Measurements from ENCODE around the gene EEIG1. TPM values are rescaled to one million over a fixed set of nuclear protein-coding genes. Genes with fewer than 3 reads are reported as not detected.

EEIG1 gene
- total RNA-seq, 2 experiments from 2014 or later = 56.2 to 58.4 TPM

- no peaks in the 10 kb centered on the region for H3K9me3 Mint-ChIP-seq (ENCODE audit: low read depth)
- intact Hi-C loops (cut with DNase I, micrococcal nuclease) = no loop called here
- DNase-seq = no peak
- ChIA-PET POLR2A (interaction anchor here (0.6 to 1.3 kb wide), 4 partner anchors 11 to 130 kb away, joined by 3 to 8 read pairs (median 4); no protein-coding TSS in a partner anchor), CTCF (interaction anchor here (0.6 to 8.1 kb wide), 12 partner anchors 8 to 153 kb away, joined by 3 to 55 read pairs (median 4); no protein-coding TSS in a partner anchor)
- peaks cover 23% of the 10 kb centered on the region for H3K36me3 Mint-ChIP-seq (ENCODE audit: low read depth)
- no peak for ATAC-seq
- H3K4me3 Mint-ChIP-seq = peak overlapping the region; percentile 97
- peak overlapping the region; percentile 89 for H3K27ac Mint-ChIP-seq
- H3K27me3 Mint-ChIP-seq = no peaks in the 10 kb centered on the region
- peaks cover 68% of the 10 kb centered on the region for H3K4me1 Mint-ChIP-seq
These were observed 5.1 kb downstream of the EEIG1 start for GRCh38 chr9:127975376-127976315.

- Mint-ChIP-seq H3K9me3 (ENCODE audit: low read depth) (no peaks in the 10 kb centered on the region), H3K27me3 (no peaks in the 10 kb centered on the region), H3K27ac (peak overlapping the region; percentile 96), H3K4me3 (peak overlapping the region; percentile 97), H3K36me3 (ENCODE audit: low read depth) (peaks cover 24% of the 10 kb centered on the region), H3K4me1 (peaks cover 77% of the 10 kb centered on the region)
- DNase-seq = peak; percentile 17
- intact Hi-C loops (cut with DNase I, micrococcal nuclease) = loop anchor here in 1 of 2 experiments (5.0 kb wide), 1 partner anchor 38 kb away; the partner anchor contains the start of gene DPM2
- ChIA-PET CTCF (interaction anchor here (1.0 to 8.1 kb wide), 8 partner anchors 8 to 59 kb away, joined by 3 to 55 read pairs (median 4); no protein-coding TSS in a partner anchor), POLR2A (interaction anchor here (0.8 to 1.2 kb wide), 2 partner anchors 10 to 29 kb away, joined by 3 to 5 read pairs; no protein-coding TSS in a partner anchor)
- no peak for ATAC-seq
These were observed 6.0 kb downstream of the EEIG1 start for GRCh38 chr9:127974769-127975261.

GRCh38 chr9:127974001-127974768 lies 6.6 kb downstream of the EEIG1 start:
- intact Hi-C loops (cut with DNase I, micrococcal nuclease) = loop anchor here in 1 of 2 experiments (5.0 kb wide), 1 partner anchor 37 kb away; the partner anchor contains the start of gene DPM2
- peak; percentile 30 for DNase-seq
- peak overlapping the region; percentile 97 for H3K4me3 Mint-ChIP-seq
- H3K4me1 Mint-ChIP-seq = peaks cover 83% of the 10 kb centered on the region
- POLR2A ChIA-PET = interaction anchor here (0.8 kb wide), 1 partner anchor 28 kb away, joined by 3 read pairs; no protein-coding TSS in a partner anchor
- no peaks in the 10 kb centered on the region for H3K27me3 Mint-ChIP-seq
- CTCF ChIA-PET = interaction anchor here (1.0 to 8.1 kb wide), 9 partner anchors 9 to 60 kb away, joined by 3 to 55 read pairs (median 4); no protein-coding TSS in a partner anchor
- no peaks in the 10 kb centered on the region for H3K9me3 Mint-ChIP-seq (ENCODE audit: low read depth)
- H3K36me3 Mint-ChIP-seq (ENCODE audit: low read depth) = peaks cover 30% of the 10 kb centered on the region
- ATAC-seq = no peak
- peak overlapping the region; percentile 96 for H3K27ac Mint-ChIP-seq

GRCh38 chr9:127973169-127974000 lies 7.4 kb downstream of the EEIG1 start:
- ATAC-seq (no peak), DNase-seq (peak; percentile 30)
- Mint-ChIP-seq H3K36me3 (ENCODE audit: low read depth) (peaks cover 34% of the 10 kb centered on the region), H3K4me3 (peak overlapping the region; percentile 97), H3K27me3 (no peaks in the 10 kb centered on the region), H3K4me1 (peaks cover 91% of the 10 kb centered on the region), H3K27ac (peak overlapping the region; percentile 96), H3K9me3 (ENCODE audit: low read depth) (no peaks in the 10 kb centered on the region)
- intact Hi-C loops (cut with DNase I, micrococcal nuclease) = loop anchor here in 1 of 2 experiments (5.0 kb wide), 1 partner anchor 36 kb away; the partner anchor contains the start of gene DPM2
- CTCF ChIA-PET = interaction anchor here (0.9 to 8.1 kb wide), 6 partner anchors 10 to 61 kb away, joined by 3 to 55 read pairs (median 6); no protein-coding TSS in a partner anchor
- POLR2A ChIA-PET = no interaction called here

DNA sequence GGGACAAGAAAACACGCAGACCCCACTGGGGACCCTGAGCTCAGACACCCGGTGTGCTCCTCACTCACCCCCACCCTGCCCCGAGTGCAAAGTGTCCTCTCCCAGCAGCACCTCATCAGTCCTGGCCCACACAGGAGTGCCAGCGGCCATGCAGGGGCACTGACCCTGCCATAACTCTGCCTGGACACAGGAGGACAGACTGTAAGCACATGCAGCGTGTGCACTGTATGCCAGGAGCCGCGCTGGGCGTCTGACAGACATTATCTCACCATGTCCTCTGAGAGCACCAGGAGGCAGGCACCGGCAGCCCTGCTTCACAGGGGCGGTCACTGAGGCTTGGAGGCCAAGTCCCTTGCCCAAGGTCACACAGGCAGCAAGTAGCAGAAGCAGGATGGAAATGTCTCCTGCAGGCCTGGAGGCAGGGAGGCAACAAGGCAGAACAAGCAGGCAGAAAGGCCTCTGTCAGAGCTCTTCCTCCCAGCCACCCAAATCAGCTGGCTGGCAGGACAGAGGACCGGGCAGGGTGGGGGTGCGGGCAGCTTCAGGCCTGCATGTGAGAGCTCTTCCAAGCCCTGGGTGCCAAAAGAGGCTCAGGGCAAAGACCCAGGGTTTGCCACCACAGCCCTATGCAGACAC lies 8.4 kb downstream of the EEIG1 start:
- intact Hi-C loops (cut with DNase I, micrococcal nuclease) = loop anchor here in 1 of 2 experiments (5.0 kb wide), 1 partner anchor 35 kb away; the partner anchor contains the start of gene DPM2
- H3K27me3 Mint-ChIP-seq = no peaks in the 10 kb centered on the region
- H3K4me1 Mint-ChIP-seq = peaks cover 96% of the 10 kb centered on the region
- peak overlapping the region; percentile 77 for H3K27ac Mint-ChIP-seq
- H3K4me3 Mint-ChIP-seq = peak overlapping the region; percentile 97
- CTCF ChIA-PET = interaction anchor here (0.6 to 3.6 kb wide), 5 partner anchors 9 to 57 kb away, joined by 3 to 11 read pairs (median 3); partner anchors contain the start of gene EEIG1
- no peak for ATAC-seq
- peaks cover 30% of the 10 kb centered on the region for H3K36me3 Mint-ChIP-seq (ENCODE audit: low read depth)
- DNase-seq = no peak
- POLR2A ChIA-PET = no interaction called here
- H3K9me3 Mint-ChIP-seq (ENCODE audit: low read depth) = no peaks in the 10 kb centered on the region

GRCh38 chr9:127971357-127972235 lies 9.2 kb downstream of the EEIG1 start:
- H3K4me3 Mint-ChIP-seq = peak overlapping the region; percentile 97
- ChIA-PET CTCF (interaction anchor here (0.6 to 3.6 kb wide), 8 partner anchors 10 to 86 kb away, joined by 3 to 11 read pairs (median 4); partner anchors contain the start of gene EEIG1), POLR2A (interaction anchor here (1.1 kb wide), 1 partner anchor 10 kb away, joined by 3 read pairs; no protein-coding TSS in a partner anchor)
- ATAC-seq = peak; percentile 1
- peak; percentile 54 for DNase-seq
- no peaks in the 10 kb centered on the region for H3K9me3 Mint-ChIP-seq (ENCODE audit: low read depth)
- no peaks in the 10 kb centered on the region for H3K27me3 Mint-ChIP-seq
- peaks cover 98% of the 10 kb centered on the region for H3K4me1 Mint-ChIP-seq
- H3K27ac Mint-ChIP-seq = peak overlapping the region; percentile 92
- intact Hi-C loops (cut with DNase I, micrococcal nuclease) = loop anchor here in 1 of 2 experiments (5.0 kb wide), 1 partner anchor 34 kb away; the partner anchor contains the start of gene DPM2
- H3K36me3 Mint-ChIP-seq (ENCODE audit: low read depth) = peaks cover 30% of the 10 kb centered on the region

- DNase-seq (peak; percentile 87), ATAC-seq (peak; percentile 76)
- Mint-ChIP-seq H3K27me3 (no peaks in the 10 kb centered on the region), H3K9me3 (ENCODE audit: low read depth) (no peaks in the 10 kb centered on the region), H3K36me3 (ENCODE audit: low read depth) (peaks cover 28% of the 10 kb centered on the region), H3K4me1 (peaks cover 97% of the 10 kb centered on the region), H3K4me3 (peak overlapping the region; percentile 69), H3K27ac (peak overlapping the region; percentile 92)
- ChIA-PET CTCF (interaction anchor here (0.6 to 3.6 kb wide), 12 partner anchors 8 to 847 kb away, joined by 3 to 11 read pairs (median 4); partner anchors contain the start of gene ENDOG), POLR2A (interaction anchor here (0.8 to 1.8 kb wide), 6 partner anchors 8 to 63 kb away, joined by 3 to 9 read pairs (median 4); partner anchors contain the start of gene EEIG1)
- intact Hi-C loops (cut with DNase I, micrococcal nuclease) = loop anchor here (1.0 to 5.0 kb wide), 8 partner anchors 9 to 98 kb away; partner anchors contain the start of genes DPM2 (in 1 of the 2) and SLC25A25 (in 1 of the 2)
These were observed 10.1 kb downstream of the EEIG1 start for GRCh38 chr9:127970401-127971313.
